COLO668 (cell line): ENCODE measurements around the gene MRPL33.

Experiments used
- DNase-seq: peaks from one replicate; lab custom pipeline; 2025; ENCODE audit not compliant: unreplicated experiment; lab: John Stamatoyannopoulos, UW

Gene MRPL33

GRCh38 chr2:27771548-27772335, at the start of gene MRPL33:
Gene MRPL33 (plus strand): TSS chr2:27771719. CDS start chr2:27771778, 59 bp downstream.
- DNase-seq, result peak; percentile 95

- DNase-seq, result peak; percentile 20
These were observed 49.5 kb upstream of the MRPL33 start for GRCh38 chr2:27721884-27722485.

- DNase-seq, result peak; percentile 61
These were observed 48.0 kb upstream of the MRPL33 start for GRCh38 chr2:27723372-27724144.

GRCh38 chr2:27724191-27724590, 47.3 kb upstream of the MRPL33 start:
- no peak for DNase-seq

- DNase-seq, result no peak
These were observed 46.4 kb upstream of the MRPL33 start for GRCh38 chr2:27724905-27725701.

- no peak for DNase-seq
These were observed 44.3 kb upstream of the MRPL33 start for GRCh38 chr2:27727257-27727656.

- DNase-seq, result no peak
These were observed 43.2 kb upstream of the MRPL33 start for GRCh38 chr2:27728081-27728858.

- no peak for DNase-seq
These were observed 42.3 kb upstream of the MRPL33 start for GRCh38 chr2:27729198-27729597.

- no peak for DNase-seq
These were observed 41.9 kb upstream of the MRPL33 start for GRCh38 chr2:27729614-27730013.

- DNase-seq, result no peak
These were observed 41.3 kb upstream of the MRPL33 start for GRCh38 chr2:27730261-27730662.

- DNase-seq, result no peak
These were observed 40.4 kb upstream of the MRPL33 start for GRCh38 chr2:27730980-27731691.

- DNase-seq, result no peak
These were observed 37.2 kb upstream of the MRPL33 start for GRCh38 chr2:27734305-27734704.

GRCh38 chr2:27735263-27735904, 36.1 kb upstream of the MRPL33 start:
- peak; percentile 80 for DNase-seq

- no peak for DNase-seq
These were observed 35.3 kb upstream of the MRPL33 start for GRCh38 chr2:27736031-27736889.

- DNase-seq, result no peak
These were observed 34.7 kb upstream of the MRPL33 start for GRCh38 chr2:27736890-27737204.

- no peak for DNase-seq
These were observed 33.7 kb upstream of the MRPL33 start for GRCh38 chr2:27737676-27738348.

- DNase-seq, result no peak
These were observed 33.0 kb upstream of the MRPL33 start for GRCh38 chr2:27738349-27739057.
